Measurements from ENCODE around the gene TTC39A. TPM values are rescaled to one million over a fixed set of nuclear protein-coding genes. Genes with fewer than 3 reads are reported as not detected.

Gene TTC39A
- total and polyA plus RNA-seq, 2 donors (not counting 1 experiment from before 2014, with no cell fraction given), result not detected

- ChIA-PET CTCF (no interaction called here), POLR2A (no interaction called here)
- Histone ChIP-seq H3K4me2 (replicated peaks; ENCODE audit: low read depth, low read length, poor library complexity, severe bottlenecking) (no peak overlapping the region), H2AFZ (ENCODE audit: insufficient read depth, low read depth, low read length, poor library complexity, severe bottlenecking) (no peak overlapping the region), H3K27me3 (replicated peaks in 1 of 4; ENCODE audit: control extremely low read depth in 1 of 4, control insufficient read depth in 3 of 4, insufficient read depth in 4 of 4, low read length in 3 of 4) (no peaks in the 10 kb centered on the region), H3K9me3 (ENCODE audit: control extremely low read depth in 1 of 3, control insufficient read depth in 2 of 3, insufficient read depth in 1 of 3, low read length in 2 of 3) (no peaks in the 10 kb centered on the region), H3K27ac (ENCODE audit: low read length in 2 of 2) (no peak overlapping the region), H3K4me3 (ENCODE audit: control extremely low read depth in 1 of 5, extremely low read depth in 1 of 5, insufficient read depth in 1 of 5, low read depth in 2 of 5, low read length in 4 of 5) (no peak overlapping the region), H3K9ac (ENCODE audit: low read length) (no peak overlapping the region), H3K79me2 (ENCODE audit: control insufficient read depth, insufficient read depth, low read length) (no peaks in the 10 kb centered on the region), H3K36me3 (replicated peaks in 1 of 2; ENCODE audit: control extremely low read depth in 1 of 2, control insufficient read depth in 1 of 2, extremely low read depth in 1 of 2, insufficient read depth in 2 of 2, low read length in 1 of 2) (no peaks in the 10 kb centered on the region), H3K4me1 (ENCODE audit: control insufficient read depth in 2 of 2, insufficient read depth in 2 of 2, low read length in 2 of 2) (no peaks in the 10 kb centered on the region), H4K20me1 (ENCODE audit: control insufficient read depth, insufficient read depth, low read length, poor library complexity, severe bottlenecking) (no peaks in the 10 kb centered on the region)
- DNase-seq, result no peak
- Mint-ChIP-seq H3K4me3 (no peak overlapping the region), H3K9me3 (ENCODE audit: insufficient read depth) (no peaks in the 10 kb centered on the region), H3K27me3 (no peaks in the 10 kb centered on the region), H3K4me1 (no peaks in the 10 kb centered on the region), H3K27ac (no peak overlapping the region)
- intact Hi-C loops (cut with micrococcal nuclease), result no loop called here
- no peak for ATAC-seq (ENCODE audit: low read depth)
- no peak for TF ChIP-seq CTCF (IDR thresholded peaks at IDR 0.05)
- no peak for TF ChIP-seq EZH2 (IDR thresholded peaks at IDR 0.05; ENCODE audit: borderline replicate concordance, insufficient read depth, low read depth, low read length, poor library complexity, severe bottlenecking)
Measured at GRCh38 chr1:51284487-51284954, 45.8 kb downstream of the TTC39A start.

GRCh38 chr1:51283979-51284378 is 46.4 kb downstream of the TTC39A start:
- H3K27ac Mint-ChIP-seq, result no peak overlapping the region
- Histone ChIP-seq H3K9me3 (ENCODE audit: control extremely low read depth in 1 of 3, control insufficient read depth in 2 of 3, insufficient read depth in 1 of 3, low read length in 2 of 3) (no peaks in the 10 kb centered on the region), H2AFZ (ENCODE audit: insufficient read depth, low read depth, low read length, poor library complexity, severe bottlenecking) (no peak overlapping the region), H3K9ac (ENCODE audit: low read length) (no peak overlapping the region), H3K4me2 (replicated peaks; ENCODE audit: low read depth, low read length, poor library complexity, severe bottlenecking) (no peak overlapping the region), H3K79me2 (ENCODE audit: control insufficient read depth, insufficient read depth, low read length) (no peaks in the 10 kb centered on the region), H3K4me1 (ENCODE audit: control insufficient read depth in 2 of 2, insufficient read depth in 2 of 2, low read length in 2 of 2) (no peaks in the 10 kb centered on the region), H4K20me1 (ENCODE audit: control insufficient read depth, insufficient read depth, low read length, poor library complexity, severe bottlenecking) (no peaks in the 10 kb centered on the region), H3K4me3 (ENCODE audit: control extremely low read depth in 1 of 5, extremely low read depth in 1 of 5, insufficient read depth in 1 of 5, low read depth in 2 of 5, low read length in 4 of 5) (no peak overlapping the region), H3K27ac (ENCODE audit: low read length in 2 of 2) (no peak overlapping the region), H3K36me3 (replicated peaks in 1 of 2; ENCODE audit: control extremely low read depth in 1 of 2, control insufficient read depth in 1 of 2, extremely low read depth in 1 of 2, insufficient read depth in 2 of 2, low read length in 1 of 2) (no peaks in the 10 kb centered on the region), H3K27me3 (replicated peaks in 1 of 4; ENCODE audit: control extremely low read depth in 1 of 4, control insufficient read depth in 3 of 4, insufficient read depth in 4 of 4, low read length in 3 of 4) (no peaks in the 10 kb centered on the region)
- TF ChIP-seq EZH2 (IDR thresholded peaks at IDR 0.05; ENCODE audit: borderline replicate concordance, insufficient read depth, low read depth, low read length, poor library complexity, severe bottlenecking), result no peak
- no peak for TF ChIP-seq CTCF (IDR thresholded peaks at IDR 0.05)
- ChIA-PET POLR2A (no interaction called here), CTCF (no interaction called here)
- H3K4me1 Mint-ChIP-seq, result no peaks in the 10 kb centered on the region
- no peaks in the 10 kb centered on the region for H3K9me3 Mint-ChIP-seq (ENCODE audit: insufficient read depth)
- WGBS (ENCODE audit: insufficient coverage), result 92% methylated on average over 2 of the region's 5 CpGs
- H3K4me3 Mint-ChIP-seq, result no peak overlapping the region
- intact Hi-C loops (cut with micrococcal nuclease), result no loop called here
- ATAC-seq (ENCODE audit: low read depth) (no peak), DNase-seq (no peak)
- H3K27me3 Mint-ChIP-seq, result no peaks in the 10 kb centered on the region
